Fibroblast of pulmonary artery (primary cell): ENCODE data around the gene CAPZA3.
A peak's percentile ranks its signal among the peaks of the same experiment; 100 is the strongest.

ENCODE experiments used
- DNase-seq: peaks from one replicate; pipeline ENCODE4 v3.0.0-alpha.2; 2010; ENCODE audit warnings: low read depth
- H3K4me3 ChIP-seq: replicated peaks from 2 replicates; pipeline ENCODE4 v1.5.1; 2011; ENCODE audit warnings: low read depth, mild to moderate bottlenecking, control low read depth, low read length, moderate library complexity
- CTCF ChIP-seq: IDR thresholded peaks from 2 replicates; pipeline ENCODE4 v1.5.1; 2011; ENCODE audit warnings: mild to moderate bottlenecking, control low read depth, low read length, inconsistent platforms; ENCODE audit errors: missing control alignments

CAPZA3 gene

GRCh38 chr12:18723752-18724151 lies 14.2 kb upstream of the CAPZA3 start:
- no peak for TF ChIP-seq CTCF
- peak; percentile 79 for DNase-seq
- H3K4me3 ChIP-seq, result no peak overlapping the region

- no peak overlapping the region for H3K4me3 ChIP-seq
- no peak for DNase-seq
- TF ChIP-seq CTCF, result no peak
These were observed 6.8 kb upstream of the CAPZA3 start for GRCh38 chr12:18731156-18731555.

- TF ChIP-seq CTCF, result no peak
- peak; percentile 91 for DNase-seq
- no peak overlapping the region for H3K4me3 ChIP-seq
These were observed 10.0 kb downstream of the CAPZA3 start for GRCh38 chr12:18747895-18748294.

GRCh38 chr12:18749386-18749957 lies 11.6 kb downstream of the CAPZA3 start:
- H3K4me3 ChIP-seq, result no peak overlapping the region
- DNase-seq, result no peak
- no peak for TF ChIP-seq CTCF

GRCh38 chr12:18750085-18750484 lies 12.2 kb downstream of the CAPZA3 start:
- no peak for TF ChIP-seq CTCF
- DNase-seq, result peak; percentile 38
- H3K4me3 ChIP-seq, result no peak overlapping the region

GRCh38 chr12:18751866-18752265 lies 13.9 kb downstream of the CAPZA3 start:
- TF ChIP-seq CTCF, result no peak
- DNase-seq, result no peak
- H3K4me3 ChIP-seq, result no peak overlapping the region

- no peak for TF ChIP-seq CTCF
- peak; percentile 90 for DNase-seq
- no peak overlapping the region for H3K4me3 ChIP-seq
These were observed 14.5 kb downstream of the CAPZA3 start for GRCh38 chr12:18752280-18752920.
